WTC11 (cell line): Measurements from ENCODE around the gene MACROD2. TPM values are rescaled to one million over a fixed set of nuclear protein-coding genes. Genes with fewer than 3 reads are reported as not detected.

Experiments
- ATAC-seq: fragments of 200-7000 bp; cut with Tn5 transposase; 2 replicates; pipeline ENCODE4 v1.10.0; 2021; ENCODE audit warnings: mild to moderate bottlenecking, moderate library complexity
- CTCF ChIA-PET: fragments of 300-600 bp; sonication (Branson Sonifier 250); formaldehyde crosslinking; loops from one replicate; lab custom pipeline; 2021; ENCODE audit warnings: antibody characterized with exemption; lab: Charles Lee
- POLR2A ChIA-PET: fragments of 350-600 bp; sonication (Branson Sonifier 250); formaldehyde crosslinking; loops from one replicate; lab custom pipeline; 2021; ENCODE audit warnings: antibody characterized with exemption; lab: Charles Lee
- DNase-seq: peaks from one replicate; pipeline ENCODE4 v3.0.0; 2021; ENCODE audit warnings: low spot score
- H3K27ac Mint-ChIP-seq: 2 replicates; pipeline ENCODE4 v1.8.0; 2021; ENCODE audit warnings: mixed read lengths
- H3K27me3 Mint-ChIP-seq: 2 replicates; pipeline ENCODE4 v1.8.0; 2021; ENCODE audit warnings: low read depth, mild to moderate bottlenecking, moderate library complexity, mixed read lengths
- H3K36me3 Mint-ChIP-seq: 2 replicates; pipeline ENCODE4 v1.8.0; 2021; ENCODE audit warnings: mixed read lengths
- H3K4me1 Mint-ChIP-seq: 2 replicates; pipeline ENCODE4 v1.8.0; 2022; ENCODE audit warnings: mixed read lengths
- H3K4me3 Mint-ChIP-seq: 2 replicates; pipeline ENCODE4 v1.8.0; 2021; ENCODE audit warnings: mild to moderate bottlenecking, moderate library complexity, mixed read lengths
- H3K9me3 Mint-ChIP-seq: 2 replicates; pipeline ENCODE4 v1.8.0; 2021; ENCODE audit warnings: mixed read lengths
- ATF1 ChIP-seq: sonication (generic); formaldehyde crosslinking; IDR thresholded peaks from 2 replicates; pipeline ENCODE4 v1.8.1; 2023; ENCODE audit warnings: mild to moderate bottlenecking, moderate library complexity, missing genetic modification reagents
- CREB1 ChIP-seq: sonication (generic); formaldehyde crosslinking; IDR thresholded peaks from 2 replicates; pipeline ENCODE4 v1.8.0; 2023; ENCODE audit warnings: mild to moderate bottlenecking, missing genetic modification reagents
- FOXK1 ChIP-seq: sonication (generic); formaldehyde crosslinking; IDR thresholded peaks from 2 replicates; pipeline ENCODE4 v1.8.0; 2022; ENCODE audit warnings: mild to moderate bottlenecking, moderate library complexity, missing genetic modification reagents
- IRF2 ChIP-seq: sonication (generic); formaldehyde crosslinking; IDR thresholded peaks from 2 replicates; pipeline ENCODE4 v1.8.0; 2022; ENCODE audit warnings: low read depth, missing genetic modification reagents, borderline replicate concordance
- JAZF1 ChIP-seq: fragments of 250-450 bp; sonication (Bioruptor Pico); IDR thresholded peaks from 2 replicates; pipeline ENCODE4 v1.9.0; 2021; ENCODE audit warnings: moderate library complexity, mild to moderate bottlenecking, inconsistent platforms
- NR1H2 ChIP-seq: sonication (generic); formaldehyde crosslinking; IDR thresholded peaks from 2 replicates; pipeline ENCODE4 v1.9.0; 2021; ENCODE audit warnings: mild to moderate bottlenecking, moderate library complexity, missing genetic modification reagents
- NR3C1 ChIP-seq: sonication (generic); formaldehyde crosslinking; conservative IDR thresholded peaks from 2 replicates; pipeline ENCODE4 v1.8.1; 2023; ENCODE audit warnings: low read depth, mild to moderate bottlenecking, missing genetic modification reagents
- RELA ChIP-seq: sonication (generic); formaldehyde crosslinking; IDR thresholded peaks from 2 replicates; pipeline ENCODE4 v1.8.1; 2022; ENCODE audit warnings: missing genetic modification reagents, mild to moderate bottlenecking, borderline replicate concordance
- TCF7 ChIP-seq: sonication (generic); formaldehyde crosslinking; IDR thresholded peaks from 2 replicates; pipeline ENCODE4 v1.8.0; 2022; ENCODE audit warnings: mild to moderate bottlenecking, low read depth, missing genetic modification reagents, moderate library complexity
- ZBTB21 ChIP-seq: sonication (generic); formaldehyde crosslinking; IDR thresholded peaks from 2 replicates; pipeline ENCODE4 v1.8.1; 2023; ENCODE audit warnings: mild to moderate bottlenecking, missing genetic modification reagents, borderline replicate concordance
- ZNF219 ChIP-seq: sonication (generic); formaldehyde crosslinking; IDR thresholded peaks from 2 replicates; pipeline ENCODE4 v1.8.0; 2023; ENCODE audit warnings: missing genetic modification reagents, mild to moderate bottlenecking, borderline replicate concordance
- ZNF396 ChIP-seq: fragments of 250-450 bp; sonication (Bioruptor Pico); IDR thresholded peaks from 2 replicates; pipeline ENCODE4 v1.8.0; 2021; ENCODE audit warnings: mild to moderate bottlenecking, moderate library complexity, borderline replicate concordance
- total RNA-seq: library from RNA; stranded (reverse); gene quantifications from 3 replicates; pipeline ENCODE4 v1.2.3, GENCODE V29; 2021
- TF ChIP-seq, protein P1 (sequence below): fragments of 250-450 bp; sonication (Bioruptor Pico); conservative IDR thresholded peaks from 2 replicates; pipeline ENCODE4 v1.9.0; 2021; ENCODE audit warnings: mild to moderate bottlenecking
- TF ChIP-seq, protein P2 (sequence below): fragments of 250-450 bp; sonication (Bioruptor Pico); IDR thresholded peaks from 2 replicates; pipeline ENCODE4 v1.9.0; 2021; ENCODE audit warnings: moderate library complexity, mild to moderate bottlenecking, inconsistent platforms, borderline replicate concordance
- TF ChIP-seq, protein P3 (sequence below): fragments of 250-450 bp; sonication (Bioruptor Pico); IDR thresholded peaks from 2 replicates; pipeline ENCODE4 v2.1.2; 2022; ENCODE audit warnings: mild to moderate bottlenecking, moderate library complexity
- TF ChIP-seq, protein P4 (sequence below): fragments of 250-450 bp; sonication (Bioruptor Pico); IDR thresholded peaks from 2 replicates; pipeline ENCODE4 v1.9.0; 2021; ENCODE audit warnings: mild to moderate bottlenecking
- TF ChIP-seq, protein P5 (sequence below): sonication (generic); formaldehyde crosslinking; IDR thresholded peaks from 2 replicates; pipeline ENCODE4 v1.8.0; 2022; ENCODE audit warnings: mild to moderate bottlenecking, missing genetic modification reagents

The MACROD2 gene
- total RNA-seq, 1 experiment from 2014 or later: 4.1 TPM

DNA sequence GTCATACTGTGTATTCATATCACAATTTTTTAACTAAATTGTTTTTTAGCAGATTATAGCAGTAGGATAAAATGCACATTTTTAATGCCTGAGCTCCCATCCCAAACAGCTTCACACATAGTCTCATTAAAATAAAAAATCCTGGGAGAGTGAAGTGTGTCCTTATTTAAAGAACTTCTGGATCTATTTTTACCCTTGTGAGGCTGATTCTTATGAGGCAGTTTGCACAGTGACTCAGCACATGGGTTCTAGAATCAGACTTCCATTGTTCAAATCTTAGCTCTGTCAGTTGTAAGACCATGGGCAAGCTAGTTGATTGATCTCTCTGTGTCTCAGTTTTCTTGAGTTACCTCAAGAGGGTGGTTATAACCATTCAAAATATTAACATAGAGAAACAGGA lies 72.3 kb downstream of the MACROD2 start:
- H3K9me3 Mint-ChIP-seq: peaks cover 4% of the 10 kb centered on the region
- ATAC-seq (no peak), DNase-seq (no peak)
- H3K4me3 Mint-ChIP-seq: no peak overlapping the region
- no peak overlapping the region for H3K27ac Mint-ChIP-seq
- POLR2A ChIA-PET: no interaction called here
- H3K27me3 Mint-ChIP-seq: no peaks in the 10 kb centered on the region
- no peaks in the 10 kb centered on the region for H3K36me3 Mint-ChIP-seq
- TF ChIP-seq TCF7 (CRISPR knock-in tag): no peak
- TF ChIP-seq ATF1 (CRISPR knock-in tag): no peak
- TF ChIP-seq, protein P1, sequence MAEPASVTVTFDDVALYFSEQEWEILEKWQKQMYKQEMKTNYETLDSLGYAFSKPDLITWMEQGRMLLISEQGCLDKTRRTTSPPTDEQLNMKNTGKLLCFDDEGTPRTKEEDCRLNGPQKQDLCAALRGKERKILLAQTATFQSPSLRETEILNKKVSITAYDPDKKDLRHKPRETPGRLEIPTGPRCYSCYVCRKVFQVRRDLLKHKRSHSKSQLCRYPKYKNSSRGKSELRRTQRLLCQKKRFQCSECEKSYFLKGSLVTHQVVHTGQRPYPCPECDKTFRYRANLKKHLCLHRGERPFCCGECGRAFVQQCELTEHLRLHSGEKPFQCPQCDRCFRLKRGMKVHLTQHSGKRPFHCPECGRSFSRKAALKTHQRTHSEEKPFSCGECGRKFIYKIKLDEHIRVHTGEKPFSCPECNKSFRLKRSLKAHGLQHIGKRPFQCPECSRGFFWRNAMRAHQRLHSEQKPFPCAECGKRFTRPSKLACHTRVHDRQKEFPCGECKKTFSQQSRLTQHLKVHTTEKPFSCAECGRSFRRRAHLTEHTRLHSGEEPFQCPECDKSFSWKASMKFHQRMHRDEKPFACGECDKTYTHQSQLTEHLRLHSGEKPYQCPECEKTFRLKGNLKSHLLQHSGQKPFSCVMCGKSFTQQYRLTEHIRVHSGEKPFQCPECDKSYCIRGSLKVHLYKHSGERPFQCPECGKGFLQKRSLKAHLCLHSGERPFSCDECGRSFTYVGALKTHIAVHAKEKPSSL (CRISPR knock-in tag): no peak
- TF ChIP-seq ZNF219 (CRISPR knock-in tag): no peak
- no peak for TF ChIP-seq NR1H2 (CRISPR knock-in tag)
- TF ChIP-seq, protein P2, sequence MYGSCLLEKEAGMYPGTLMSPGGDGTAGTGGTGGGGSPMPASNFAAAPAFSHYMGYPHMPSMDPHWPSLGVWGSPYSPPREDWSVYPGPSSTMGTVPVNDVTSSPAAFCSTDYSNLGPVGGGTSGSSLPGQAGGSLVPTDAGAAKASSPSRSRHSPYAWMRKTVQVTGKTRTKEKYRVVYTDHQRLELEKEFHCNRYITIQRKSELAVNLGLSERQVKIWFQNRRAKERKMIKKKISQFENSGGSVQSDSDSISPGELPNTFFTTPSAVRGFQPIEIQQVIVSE (CRISPR knock-in tag): no peak
- no peak for TF ChIP-seq IRF2 (CRISPR knock-in tag)
- no peak for TF ChIP-seq NR3C1
- TF ChIP-seq FOXK1: no peak
- CTCF ChIA-PET: interaction anchor here (0.6 kb wide), 1 partner anchor 283 kb away, joined by 5 read pairs; no protein-coding TSS in a partner anchor
- peaks cover 5% of the 10 kb centered on the region; the same call in 1 of the 2 replicates for H3K4me1 Mint-ChIP-seq

DNA sequence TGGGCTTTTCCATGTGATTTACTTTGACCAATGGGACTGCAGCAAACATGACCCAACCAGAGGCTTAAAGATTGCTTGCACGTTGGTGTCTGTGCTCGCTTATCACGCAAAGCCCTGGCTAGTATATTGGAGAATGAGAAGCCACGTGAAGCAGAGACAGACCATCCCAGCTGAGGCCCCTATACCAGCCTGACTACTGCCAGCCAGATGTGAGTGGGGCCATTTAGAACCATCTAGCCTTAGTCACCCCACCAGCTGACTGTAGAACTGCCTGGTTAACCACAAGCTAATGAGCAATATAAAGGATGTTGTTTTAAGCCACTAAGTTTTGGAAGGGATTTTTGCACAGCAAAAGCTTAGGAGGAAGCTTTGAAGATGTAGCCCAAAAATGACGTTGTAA lies 74.5 kb downstream of the MACROD2 start:
- Mint-ChIP-seq H3K27me3 (no peaks in the 10 kb centered on the region), H3K27ac (no peak overlapping the region), H3K4me3 (no peak overlapping the region), H3K4me1 (peaks cover 5% of the 10 kb centered on the region; the same call in 1 of the 2 replicates), H3K36me3 (no peaks in the 10 kb centered on the region), H3K9me3 (peaks cover 4% of the 10 kb centered on the region)
- TF ChIP-seq IRF2 (CRISPR knock-in tag) (no peak), ZNF396 (CRISPR knock-in tag) (no peak), CREB1 (CRISPR knock-in tag) (no peak), NR1H2 (CRISPR knock-in tag) (no peak), ZBTB21 (CRISPR knock-in tag) (no peak), NR3C1 (no peak), JAZF1 (CRISPR knock-in tag) (no peak)
- TF ChIP-seq, protein P3, sequence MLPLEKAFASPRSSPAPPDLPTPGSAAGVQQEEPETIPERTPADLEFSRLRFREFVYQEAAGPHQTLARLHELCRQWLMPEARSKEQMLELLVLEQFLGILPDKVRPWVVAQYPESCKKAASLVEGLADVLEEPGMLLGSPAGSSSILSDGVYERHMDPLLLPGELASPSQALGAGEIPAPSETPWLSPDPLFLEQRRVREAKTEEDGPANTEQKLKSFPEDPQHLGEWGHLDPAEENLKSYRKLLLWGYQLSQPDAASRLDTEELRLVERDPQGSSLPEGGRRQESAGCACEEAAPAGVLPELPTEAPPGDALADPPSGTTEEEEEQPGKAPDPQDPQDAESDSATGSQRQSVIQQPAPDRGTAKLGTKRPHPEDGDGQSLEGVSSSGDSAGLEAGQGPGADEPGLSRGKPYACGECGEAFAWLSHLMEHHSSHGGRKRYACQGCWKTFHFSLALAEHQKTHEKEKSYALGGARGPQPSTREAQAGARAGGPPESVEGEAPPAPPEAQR: no peak
- ATAC-seq (no peak), DNase-seq (no peak)
- POLR2A ChIA-PET: no interaction called here
- CTCF ChIA-PET: no interaction called here

DNA sequence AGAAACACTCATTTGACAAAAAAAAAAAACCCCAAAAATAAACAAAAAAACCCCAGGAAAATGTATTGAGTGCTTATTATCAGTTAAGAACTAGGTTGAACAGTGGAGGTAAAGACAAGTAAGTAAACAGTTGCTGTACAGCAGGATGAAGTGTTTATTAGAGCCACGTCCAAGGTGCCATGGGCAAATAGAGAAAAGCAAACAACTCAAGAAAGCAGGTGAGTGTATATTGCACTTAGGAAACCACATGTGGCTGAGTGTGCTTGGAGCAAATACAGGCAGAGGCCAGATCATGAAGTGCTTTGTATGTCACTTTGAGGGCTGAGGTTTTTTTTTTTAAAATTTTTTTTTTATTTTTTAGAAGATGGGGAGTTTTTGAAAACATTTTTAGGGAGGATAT lies 98.3 kb downstream of the MACROD2 start:
- TF ChIP-seq, protein P4, sequence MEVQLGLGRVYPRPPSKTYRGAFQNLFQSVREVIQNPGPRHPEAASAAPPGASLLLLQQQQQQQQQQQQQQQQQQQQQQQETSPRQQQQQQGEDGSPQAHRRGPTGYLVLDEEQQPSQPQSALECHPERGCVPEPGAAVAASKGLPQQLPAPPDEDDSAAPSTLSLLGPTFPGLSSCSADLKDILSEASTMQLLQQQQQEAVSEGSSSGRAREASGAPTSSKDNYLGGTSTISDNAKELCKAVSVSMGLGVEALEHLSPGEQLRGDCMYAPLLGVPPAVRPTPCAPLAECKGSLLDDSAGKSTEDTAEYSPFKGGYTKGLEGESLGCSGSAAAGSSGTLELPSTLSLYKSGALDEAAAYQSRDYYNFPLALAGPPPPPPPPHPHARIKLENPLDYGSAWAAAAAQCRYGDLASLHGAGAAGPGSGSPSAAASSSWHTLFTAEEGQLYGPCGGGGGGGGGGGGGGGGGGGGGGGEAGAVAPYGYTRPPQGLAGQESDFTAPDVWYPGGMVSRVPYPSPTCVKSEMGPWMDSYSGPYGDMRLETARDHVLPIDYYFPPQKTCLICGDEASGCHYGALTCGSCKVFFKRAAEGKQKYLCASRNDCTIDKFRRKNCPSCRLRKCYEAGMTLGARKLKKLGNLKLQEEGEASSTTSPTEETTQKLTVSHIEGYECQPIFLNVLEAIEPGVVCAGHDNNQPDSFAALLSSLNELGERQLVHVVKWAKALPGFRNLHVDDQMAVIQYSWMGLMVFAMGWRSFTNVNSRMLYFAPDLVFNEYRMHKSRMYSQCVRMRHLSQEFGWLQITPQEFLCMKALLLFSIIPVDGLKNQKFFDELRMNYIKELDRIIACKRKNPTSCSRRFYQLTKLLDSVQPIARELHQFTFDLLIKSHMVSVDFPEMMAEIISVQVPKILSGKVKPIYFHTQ: no peak
- TF ChIP-seq IRF2 (CRISPR knock-in tag): no peak
- TF ChIP-seq RELA (CRISPR knock-in tag): no peak
- TF ChIP-seq, protein P5, sequence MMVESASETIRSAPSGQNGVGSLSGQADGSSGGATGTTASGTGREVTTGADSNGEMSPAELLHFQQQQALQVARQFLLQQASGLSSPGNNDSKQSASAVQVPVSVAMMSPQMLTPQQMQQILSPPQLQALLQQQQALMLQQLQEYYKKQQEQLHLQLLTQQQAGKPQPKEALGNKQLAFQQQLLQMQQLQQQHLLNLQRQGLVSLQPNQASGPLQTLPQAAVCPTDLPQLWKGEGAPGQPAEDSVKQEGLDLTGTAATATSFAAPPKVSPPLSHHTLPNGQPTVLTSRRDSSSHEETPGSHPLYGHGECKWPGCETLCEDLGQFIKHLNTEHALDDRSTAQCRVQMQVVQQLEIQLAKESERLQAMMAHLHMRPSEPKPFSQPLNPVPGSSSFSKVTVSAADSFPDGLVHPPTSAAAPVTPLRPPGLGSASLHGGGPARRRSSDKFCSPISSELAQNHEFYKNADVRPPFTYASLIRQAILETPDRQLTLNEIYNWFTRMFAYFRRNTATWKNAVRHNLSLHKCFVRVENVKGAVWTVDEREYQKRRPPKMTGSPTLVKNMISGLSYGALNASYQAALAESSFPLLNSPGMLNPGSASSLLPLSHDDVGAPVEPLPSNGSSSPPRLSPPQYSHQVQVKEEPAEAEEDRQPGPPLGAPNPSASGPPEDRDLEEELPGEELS: no peak
- Mint-ChIP-seq H3K4me3 (no peak overlapping the region), H3K4me1 (peaks cover 7% of the 10 kb centered on the region), H3K27ac (no peak overlapping the region), H3K9me3 (no peaks in the 10 kb centered on the region), H3K27me3 (no peaks in the 10 kb centered on the region), H3K36me3 (no peaks in the 10 kb centered on the region)
- CTCF ChIA-PET: no interaction called here
- DNase-seq (no peak), ATAC-seq (no peak)
- POLR2A ChIA-PET: no interaction called here
